Bronchial epithelial cell (primary cell): ENCODE data around the gene SNX30. TPM values are rescaled to one million over a fixed set of nuclear protein-coding genes. Genes with fewer than 3 reads are reported as not detected.

Experiments used
- DNase-seq: peaks from one replicate; pipeline ENCODE4 v3.0.0-alpha.2; 2010; ENCODE audit warnings: low read depth
- FAIRE-seq: peaks from 2 replicates; lab custom pipeline; 2011; peaks lifted over from hg19 to GRCh38; lab: Jason Lieb, UNC
- H3K27me3 ChIP-seq: 2 replicates; pipeline ENCODE4 v1.5.1; 2011; ENCODE audit warnings: low read length; ENCODE audit not compliant: control insufficient read depth, insufficient read depth
- H3K36me3 ChIP-seq: 2 replicates; pipeline ENCODE4 v1.5.1; 2011; ENCODE audit warnings: low read length; ENCODE audit not compliant: control insufficient read depth, insufficient read depth
- H3K4me3 ChIP-seq: 2 replicates; pipeline ENCODE4 v1.5.1; 2011; ENCODE audit warnings: mild to moderate bottlenecking, low read depth, low read length, control low read depth
- CTCF ChIP-seq: IDR thresholded peaks from 2 replicates; pipeline ENCODE4 v1.5.1; 2011; ENCODE audit warnings: mild to moderate bottlenecking, moderate library complexity, low read length, control low read depth, inconsistent platforms; ENCODE audit not compliant: insufficient read depth, severe bottlenecking
- total RNA-seq: library from RNA; depleted of rRNA; stranded (reverse); fragments of >200 nt; gene quantifications from 2 replicates; pipeline ENCODE4 v1.2.1, GENCODE V29; 2014

SNX30 gene
- total RNA-seq, 1 donor from 2014 or later: 13.2 TPM

DNA sequence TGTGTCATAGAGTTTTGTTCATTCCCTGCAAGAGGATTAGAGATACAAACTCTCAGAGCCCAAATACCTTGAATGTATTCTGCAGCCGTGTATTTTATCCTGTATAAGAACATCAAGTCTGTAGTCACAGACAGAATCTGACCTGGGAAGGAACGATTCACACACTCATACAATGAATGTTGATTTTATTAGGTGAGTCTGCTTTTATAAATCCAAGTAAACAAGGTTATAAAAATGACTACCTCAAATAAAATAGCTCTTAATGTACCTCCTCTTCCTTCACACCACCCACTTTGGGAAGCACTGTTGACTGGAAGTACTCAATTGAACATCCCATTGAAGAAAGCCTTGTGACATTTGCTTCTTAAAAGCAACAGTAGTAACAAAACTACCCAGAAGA is 128.2 kb downstream of the SNX30 start:
- FAIRE-seq (no peak), DNase-seq (no peak)
- Histone ChIP-seq H3K27me3 (no peaks in the 10 kb centered on the region), H3K4me3 (no peak overlapping the region), H3K36me3 (no peaks in the 10 kb centered on the region)
- no peak for TF ChIP-seq CTCF

GRCh38 chr9:112880650-112881049 is 130.1 kb downstream of the SNX30 start:
- Histone ChIP-seq H3K4me3 (no peak overlapping the region), H3K27me3 (no peaks in the 10 kb centered on the region), H3K36me3 (no peaks in the 10 kb centered on the region)
- FAIRE-seq (no peak), DNase-seq (no peak)
- no peak for TF ChIP-seq CTCF

DNA sequence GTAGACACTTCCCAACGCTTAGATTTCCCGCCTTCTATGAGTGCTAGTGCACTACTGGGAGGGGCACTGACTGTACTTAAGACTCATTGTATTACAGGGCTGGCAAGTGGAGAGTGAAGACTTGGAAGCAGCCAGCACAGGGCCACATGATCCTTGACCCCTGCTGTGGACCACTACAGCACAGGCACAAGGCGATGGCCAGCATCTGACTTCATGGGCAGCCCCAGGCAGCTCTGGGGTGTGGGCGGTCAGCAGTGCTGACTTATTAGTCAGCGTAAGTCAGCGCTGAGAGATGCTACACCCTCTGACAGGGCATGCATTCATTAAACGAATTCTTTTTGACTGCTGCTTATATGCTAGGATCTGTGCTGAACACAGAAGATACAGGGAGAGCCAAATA is 130.8 kb downstream of the SNX30 start:
- DNase-seq (peak; percentile 78), FAIRE-seq (no peak)
- no peak overlapping the region for H3K4me3 ChIP-seq
- no peaks in the 10 kb centered on the region for H3K36me3 ChIP-seq
- TF ChIP-seq CTCF: no peak
- H3K27me3 ChIP-seq: no peaks in the 10 kb centered on the region

- no peak for TF ChIP-seq CTCF
- Histone ChIP-seq H3K4me3 (no peak overlapping the region), H3K27me3 (no peaks in the 10 kb centered on the region), H3K36me3 (no peaks in the 10 kb centered on the region)
- FAIRE-seq (peak; percentile 88), DNase-seq (peak; percentile 84)
These were observed 133.5 kb downstream of the SNX30 start for GRCh38 chr9:112884101-112884500.

GRCh38 chr9:112884721-112885120 is 134.2 kb downstream of the SNX30 start:
- Histone ChIP-seq H3K36me3 (no peaks in the 10 kb centered on the region), H3K4me3 (no peak overlapping the region), H3K27me3 (no peaks in the 10 kb centered on the region)
- FAIRE-seq (no peak), DNase-seq (peak; percentile 33)
- TF ChIP-seq CTCF: no peak

- peaks cover 3% of the 10 kb centered on the region for H3K27me3 ChIP-seq
- FAIRE-seq (no peak), DNase-seq (no peak)
- TF ChIP-seq CTCF: no peak
- no peak overlapping the region for H3K4me3 ChIP-seq
- no peaks in the 10 kb centered on the region for H3K36me3 ChIP-seq
These were observed 134.8 kb downstream of the SNX30 start for GRCh38 chr9:112885324-112885723.
